NK-92 treated with Interleukin-12 subunit alpha and Interleukin-12 subunit beta, amount 100 ng/mL, for 24 hours (cell line): ENCODE measurements around the gene RNF222.

Source experiments
- DNase-seq: peaks from one replicate; lab custom pipeline; 2025; lab: John Stamatoyannopoulos, UW

Gene RNF222

DNA sequence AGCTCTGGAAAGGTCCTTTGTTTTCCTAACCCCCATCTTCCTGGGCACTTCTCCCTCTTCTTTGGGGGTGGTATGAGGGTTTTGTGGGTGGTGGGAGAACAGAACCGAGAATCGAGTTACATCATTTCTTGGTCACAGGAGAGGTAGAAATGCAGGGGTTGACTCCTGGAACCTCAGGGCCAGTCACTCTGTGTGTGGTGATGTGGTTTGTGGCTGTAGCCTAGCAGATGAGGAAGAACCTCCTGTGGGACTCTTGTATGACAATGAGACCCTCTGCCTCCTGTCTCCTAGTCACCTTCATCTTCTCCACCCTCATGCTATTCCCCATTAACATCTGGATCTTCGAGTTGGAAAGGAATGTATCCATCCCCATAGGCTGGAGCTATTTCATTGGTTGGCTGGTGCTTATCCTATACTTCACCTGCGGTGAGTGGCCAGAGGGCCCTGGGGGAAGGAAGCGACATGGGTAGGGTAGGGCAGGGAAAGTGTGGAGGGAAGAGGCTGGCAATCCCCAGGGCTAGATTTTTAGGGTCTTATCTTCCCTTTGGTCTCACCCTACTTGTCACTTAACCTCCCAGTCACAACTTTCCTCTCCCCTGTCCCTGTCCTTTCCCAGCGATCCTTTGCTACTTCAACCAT, 52.5 kb downstream of the RNF222 start:
- DNase-seq: no peak

GRCh38 chr17:8341456-8341855, 56.2 kb downstream of the RNF222 start:
- no peak for DNase-seq
